OCI-M1 (cell line): ENCODE measurements around the gene RIN3.

Experiments used
- DNase-seq: peaks from one replicate; lab custom pipeline; 2025; lab: John Stamatoyannopoulos, UW

Gene RIN3

DNA sequence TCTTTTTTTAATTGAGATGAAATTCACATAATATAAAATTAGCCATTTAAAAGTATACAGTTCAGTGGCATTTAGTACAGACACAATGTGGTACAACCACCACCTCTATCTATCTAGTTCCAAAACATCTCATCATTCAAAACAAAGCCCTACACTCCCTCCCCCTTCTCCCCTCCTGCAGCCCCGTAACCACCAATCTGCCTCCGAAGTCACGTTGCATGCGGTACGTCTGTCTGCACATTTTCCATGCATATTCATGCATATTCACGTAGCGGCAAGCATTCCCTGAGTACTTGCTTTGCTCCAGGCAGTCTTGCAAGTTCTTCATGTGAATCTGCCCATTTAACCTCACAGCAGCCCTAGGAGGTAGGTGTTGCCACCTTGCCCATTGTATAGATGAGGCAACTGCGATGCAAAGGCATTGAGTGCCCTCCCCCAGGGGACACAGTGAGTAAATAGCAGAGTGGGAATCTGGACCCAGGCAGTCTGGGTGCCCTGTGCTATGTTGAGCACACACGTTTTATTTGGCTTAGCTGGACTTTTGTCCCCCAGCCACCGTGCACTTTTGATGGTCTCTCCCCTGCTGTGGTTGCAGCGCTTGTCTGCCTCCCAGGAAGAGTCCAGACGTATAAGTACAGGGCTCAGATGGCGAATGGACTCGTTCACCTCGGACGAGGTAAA is 43.4 kb downstream of the RIN3 start:
- DNase-seq: no peak

DNA sequence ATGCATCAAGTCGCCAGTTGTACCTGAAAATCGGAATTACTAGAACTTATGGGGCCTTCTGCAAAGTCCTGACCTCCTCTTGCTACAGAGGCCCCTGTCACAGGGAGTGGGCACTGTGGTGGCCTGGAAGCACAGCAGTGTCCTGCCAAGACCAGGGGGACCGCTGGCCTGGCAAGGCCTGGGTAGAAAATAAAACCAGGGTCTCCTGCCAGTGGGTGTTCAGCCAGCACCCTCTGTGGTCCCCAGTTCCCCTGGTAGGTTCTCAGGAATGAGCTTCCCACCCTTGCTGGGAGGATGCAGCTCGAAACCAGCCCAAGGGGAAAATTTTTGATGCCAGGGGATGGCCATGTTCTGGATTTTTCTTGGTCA is 43.9 kb downstream of the RIN3 start:
- no peak for DNase-seq

DNA sequence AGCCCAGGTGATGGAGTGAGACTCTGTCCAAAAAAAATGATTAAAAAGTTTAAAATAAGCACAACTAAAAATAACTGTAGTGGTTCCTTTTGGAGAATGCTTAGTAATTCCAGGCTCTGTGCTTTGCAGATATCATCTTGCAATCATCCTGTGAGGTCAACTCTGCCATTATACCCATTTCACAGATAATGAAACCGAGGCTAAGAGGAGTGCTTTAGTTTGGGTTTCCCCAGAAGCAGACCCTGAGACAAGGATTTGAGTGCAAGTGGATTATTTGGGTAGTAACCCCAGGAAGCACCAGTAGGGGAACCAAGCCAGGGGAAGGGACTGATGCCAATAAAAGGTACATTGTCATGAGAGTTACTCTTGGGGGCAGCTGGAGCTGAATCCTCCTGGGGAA is 44.7 kb downstream of the RIN3 start:
- no peak for DNase-seq

DNA sequence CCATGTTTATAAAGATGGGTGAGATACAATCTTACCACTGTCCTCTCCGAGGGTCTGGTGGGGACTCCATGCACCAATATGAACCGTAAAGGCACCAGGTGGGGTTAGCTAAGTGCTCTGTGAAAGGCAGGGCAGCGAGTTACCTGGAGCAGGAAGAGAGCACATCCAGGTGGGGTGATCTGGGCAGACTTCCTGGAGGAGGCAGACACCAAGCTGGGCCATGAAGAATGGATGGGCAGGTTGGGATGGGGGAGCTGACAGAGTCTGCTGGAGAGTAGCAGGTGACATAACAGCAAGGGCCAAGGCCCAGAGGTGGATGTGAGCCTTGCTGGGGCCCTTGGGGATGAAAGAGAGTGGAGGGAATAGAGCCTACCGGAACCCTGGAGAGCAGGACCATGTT is 45.9 kb downstream of the RIN3 start:
- no peak for DNase-seq

DNA sequence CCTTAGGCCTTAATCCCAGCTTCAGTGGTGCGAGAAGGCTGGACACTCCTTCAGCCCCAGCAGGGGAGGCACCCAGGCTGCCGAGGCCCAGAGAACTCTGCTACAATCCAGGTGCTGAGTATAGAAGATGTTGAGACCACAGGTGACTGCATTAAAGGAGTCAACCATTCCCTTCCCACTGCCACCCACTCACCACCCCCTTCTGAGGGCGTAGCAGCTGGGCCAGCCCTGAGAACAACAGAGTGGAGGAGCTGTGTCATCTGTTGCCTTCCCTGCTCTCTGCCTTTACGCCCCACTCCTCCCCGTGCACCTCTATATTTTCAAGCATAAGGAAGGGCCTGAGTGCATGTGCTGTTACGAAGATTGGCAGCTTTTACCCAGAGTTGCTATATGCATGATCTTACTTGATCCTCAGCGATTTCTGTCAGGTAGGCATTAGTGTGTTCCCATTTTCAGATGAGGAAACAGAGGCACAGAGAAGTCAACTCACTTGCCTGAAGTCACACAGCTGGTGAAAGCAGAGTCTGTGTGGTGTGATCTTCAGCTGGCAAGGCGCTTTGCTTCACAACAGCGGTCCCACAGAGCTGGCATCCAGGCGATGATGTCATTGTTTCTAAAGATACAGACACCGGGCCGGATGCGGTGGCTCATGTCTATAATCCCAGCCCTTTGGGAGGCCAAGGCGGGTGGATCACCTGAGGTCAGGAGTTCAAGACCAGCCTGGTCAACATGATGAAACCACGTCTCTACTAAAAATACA is 46.7 kb downstream of the RIN3 start:
- no peak for DNase-seq

DNA sequence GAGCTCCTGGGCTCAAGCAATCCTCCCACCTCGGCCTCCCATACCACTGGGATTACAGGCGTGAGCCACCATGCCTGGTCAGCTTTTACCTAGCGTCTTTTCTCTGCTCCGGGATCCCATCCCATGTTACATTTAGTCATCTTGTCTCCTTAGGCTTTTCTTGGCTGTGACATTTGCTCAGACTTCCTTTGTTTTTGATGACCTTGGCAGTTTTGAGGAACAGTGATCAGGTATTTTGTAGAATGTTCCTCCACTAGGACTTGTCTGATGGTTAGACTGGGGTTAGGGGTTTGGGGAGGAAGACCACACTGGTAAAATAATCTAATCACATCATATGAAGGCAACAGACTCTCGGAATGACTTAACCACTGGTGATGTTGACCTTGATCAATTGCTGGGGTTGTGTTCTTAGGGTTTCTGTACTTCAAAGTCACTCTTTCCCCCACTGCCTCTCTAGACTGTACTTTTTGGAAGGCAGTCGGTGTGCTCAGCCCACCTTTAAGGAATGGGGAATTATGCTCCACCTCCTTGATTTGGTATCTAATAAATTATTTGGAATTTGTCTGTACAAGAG is 48.4 kb downstream of the RIN3 start:
- no peak for DNase-seq

DNA sequence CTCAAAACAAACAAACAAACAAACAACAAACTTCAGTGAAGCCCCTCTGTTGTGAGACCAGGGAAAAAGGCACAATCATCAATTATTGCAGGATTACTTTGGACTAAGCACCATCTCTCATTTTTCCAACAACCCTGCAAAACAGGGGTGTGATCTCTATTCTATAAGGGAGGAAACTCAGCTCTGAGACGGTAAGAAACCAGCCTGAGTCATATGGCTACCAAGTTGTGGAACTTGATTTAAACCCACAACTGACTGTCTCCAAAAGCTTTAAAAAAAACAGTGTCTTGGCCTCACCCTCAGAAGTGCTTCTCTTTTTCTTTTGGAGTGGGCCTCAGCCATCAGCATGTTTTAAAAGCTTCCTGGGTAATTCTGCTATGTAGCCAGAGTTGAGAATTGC is 49.8 kb downstream of the RIN3 start:
- DNase-seq: peak; percentile 45

DNA sequence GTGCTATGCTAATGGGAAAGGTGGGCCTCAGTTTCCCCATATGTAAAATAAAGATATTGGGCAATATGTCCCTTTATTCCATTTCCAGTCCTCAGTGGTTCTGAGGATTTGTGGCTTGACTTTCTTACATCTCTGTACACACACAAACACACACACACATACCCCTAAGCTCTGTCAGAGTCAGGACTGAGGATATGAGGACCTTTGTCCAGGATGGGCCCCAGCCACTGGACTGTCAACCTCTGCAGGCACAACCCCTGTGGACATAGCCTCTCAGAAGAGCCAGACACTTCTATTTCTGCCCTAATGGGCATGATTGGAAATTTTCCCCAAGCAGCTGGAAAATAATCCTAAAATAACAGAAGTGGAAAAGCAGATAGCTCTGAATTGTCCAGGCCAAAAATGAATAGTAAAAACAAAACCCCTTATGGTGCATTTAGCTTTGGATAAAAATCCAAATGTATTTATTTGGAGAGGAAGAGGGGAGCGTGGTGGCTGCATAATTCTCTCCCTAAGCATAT is 50.2 kb downstream of the RIN3 start:
- DNase-seq: no peak

DNA sequence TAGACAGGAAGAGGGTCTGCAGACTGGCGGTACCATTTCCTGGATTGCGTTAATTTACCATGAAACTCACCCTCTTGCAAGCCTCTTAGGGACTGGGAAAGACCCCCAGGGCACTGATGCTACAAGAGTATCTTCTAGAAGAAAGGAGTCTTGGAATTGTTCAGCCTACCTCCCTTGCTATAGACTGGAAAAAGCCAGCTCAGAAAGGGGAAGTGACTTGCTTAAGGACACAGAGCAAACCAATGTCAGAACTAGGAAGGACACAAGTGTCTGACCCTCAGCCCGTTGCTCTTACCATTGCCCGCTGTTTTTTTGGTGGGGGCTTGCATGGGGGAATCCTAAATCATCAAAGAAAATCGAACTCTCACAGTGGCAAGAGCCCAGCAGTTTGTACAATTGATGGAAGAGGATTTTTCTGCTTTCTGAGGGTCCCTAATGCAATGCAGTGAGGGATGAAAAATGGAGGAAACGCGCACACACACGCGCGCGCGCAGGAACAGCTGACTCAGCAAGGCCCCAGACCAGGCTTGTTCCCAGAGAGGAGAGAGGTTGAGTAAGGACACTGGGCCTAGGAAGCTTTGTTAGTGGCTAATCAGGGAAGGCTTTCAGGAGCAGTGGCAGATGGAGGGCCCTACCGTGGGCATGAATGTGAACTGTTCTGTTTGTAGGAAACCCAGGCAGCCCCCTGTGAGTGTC is 50.9 kb downstream of the RIN3 start:
- peak; percentile 49 for DNase-seq

DNA sequence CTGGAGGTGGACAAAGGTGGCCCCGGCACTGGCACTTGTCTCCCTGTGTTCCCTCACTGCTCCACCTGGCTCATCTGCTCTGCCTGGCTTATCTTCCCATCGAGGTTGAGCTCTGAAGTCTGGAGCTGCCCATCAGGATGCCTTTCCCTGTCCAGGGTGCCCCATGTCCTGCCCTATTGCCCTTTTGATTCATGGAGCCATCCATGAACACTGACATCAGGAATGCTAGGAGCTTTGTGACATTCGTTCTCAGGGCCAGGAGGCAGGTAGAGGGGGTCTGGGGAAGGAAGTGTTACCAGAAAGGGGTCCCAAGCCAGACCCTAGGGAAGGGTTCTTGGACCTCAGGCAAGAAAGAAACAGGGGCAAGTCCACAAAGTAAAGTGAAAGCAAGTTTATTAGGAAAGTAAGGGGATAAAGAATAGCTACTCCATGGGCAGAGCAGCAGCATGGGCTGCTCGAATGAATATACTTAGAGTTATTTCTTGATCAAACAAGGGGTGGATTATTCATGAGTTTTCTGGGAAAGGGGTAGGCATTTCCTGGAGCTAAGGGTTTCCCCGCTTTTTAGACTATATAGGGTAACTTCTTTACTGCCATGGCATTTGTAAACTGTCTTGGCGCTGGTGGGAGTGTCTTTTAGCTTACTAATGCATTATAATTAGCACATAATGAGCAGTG is 51.6 kb downstream of the RIN3 start:
- no peak for DNase-seq

DNA sequence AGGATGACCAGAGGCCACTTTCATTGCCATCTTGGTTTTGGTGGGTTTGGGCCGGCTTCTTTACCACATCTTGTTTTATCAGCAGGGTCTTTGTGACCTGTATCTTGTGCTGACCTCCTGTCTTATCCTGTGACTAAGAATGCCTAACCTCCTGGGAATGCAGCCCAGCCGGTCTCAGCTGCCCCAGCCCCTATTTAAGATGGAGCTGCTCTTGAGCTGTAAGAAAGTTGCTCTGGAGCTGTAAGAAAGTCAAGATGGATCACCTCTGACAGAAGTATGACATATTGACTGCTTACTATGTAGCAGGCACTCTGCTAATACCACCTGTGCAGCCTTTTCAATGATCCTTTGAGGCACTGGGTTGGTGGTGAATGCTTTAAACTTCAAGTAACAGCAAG is 52.1 kb downstream of the RIN3 start:
- DNase-seq: no peak

DNA sequence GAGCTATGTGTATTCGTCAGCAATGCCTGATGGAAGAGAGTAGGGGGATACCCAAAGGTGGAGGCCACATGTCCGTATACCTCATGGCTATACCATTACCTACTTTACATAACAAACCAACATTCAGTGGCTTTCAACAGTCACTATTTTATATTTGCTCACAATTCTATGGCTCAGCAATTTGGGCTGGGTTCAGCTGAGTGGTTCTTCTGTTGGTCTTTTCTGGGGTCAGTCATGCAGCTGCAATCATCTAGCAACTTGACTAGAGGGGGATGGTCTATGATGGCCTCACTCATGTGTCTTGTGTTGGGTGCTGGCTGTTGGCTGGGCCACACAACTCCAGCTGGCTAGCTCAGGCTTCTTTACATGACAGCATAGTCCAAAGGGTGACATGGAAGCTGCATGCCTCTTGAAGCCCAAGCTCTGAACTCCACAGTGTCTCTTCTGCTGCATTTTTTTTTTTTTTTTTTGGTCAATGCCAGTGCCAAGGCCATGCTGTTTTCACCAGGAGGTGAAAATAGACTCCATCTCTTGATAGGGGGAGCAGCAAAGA is 53.7 kb downstream of the RIN3 start:
- DNase-seq: no peak

DNA sequence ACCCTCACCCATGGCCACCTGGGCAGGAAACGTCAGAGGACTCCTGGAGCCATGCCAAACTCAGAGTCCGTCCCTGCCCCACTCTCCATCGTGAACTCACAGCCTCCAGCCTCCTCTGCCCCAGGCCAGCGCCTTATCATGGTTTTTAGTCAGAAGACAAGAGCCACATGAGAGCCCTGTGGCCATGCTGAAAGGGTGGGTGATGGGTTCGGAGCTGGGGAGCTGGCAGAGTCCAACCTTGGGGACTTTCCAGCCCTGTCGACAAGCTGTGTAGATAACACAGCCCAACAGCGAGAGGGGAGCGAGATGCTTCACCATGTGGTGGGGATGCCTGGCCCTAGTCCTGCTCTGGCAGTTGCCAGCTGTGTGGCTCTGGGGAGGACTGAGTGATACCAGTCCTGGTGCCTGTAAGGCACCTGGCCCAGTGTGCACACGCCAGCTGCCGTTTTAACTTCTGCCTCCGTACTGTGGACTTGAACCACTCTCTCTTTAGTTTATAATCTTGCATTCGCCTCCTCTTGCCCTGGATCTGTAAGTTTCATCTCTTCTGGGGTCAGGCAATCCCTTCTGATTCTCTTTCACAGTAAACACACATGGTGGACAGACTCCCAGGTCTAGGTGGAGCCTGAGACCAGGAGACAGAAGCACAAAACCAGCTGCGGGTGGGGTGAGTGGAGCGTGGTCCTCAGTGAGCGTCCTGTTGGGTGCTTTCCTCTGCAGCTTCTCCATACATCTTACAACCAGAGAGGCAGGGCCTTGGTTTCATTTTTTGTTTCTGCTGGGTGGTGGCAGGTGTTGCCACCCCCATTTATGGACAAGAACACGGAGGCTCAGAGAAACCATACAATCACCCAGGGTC is 55.3 kb downstream of the RIN3 start:
- DNase-seq: no peak

DNA sequence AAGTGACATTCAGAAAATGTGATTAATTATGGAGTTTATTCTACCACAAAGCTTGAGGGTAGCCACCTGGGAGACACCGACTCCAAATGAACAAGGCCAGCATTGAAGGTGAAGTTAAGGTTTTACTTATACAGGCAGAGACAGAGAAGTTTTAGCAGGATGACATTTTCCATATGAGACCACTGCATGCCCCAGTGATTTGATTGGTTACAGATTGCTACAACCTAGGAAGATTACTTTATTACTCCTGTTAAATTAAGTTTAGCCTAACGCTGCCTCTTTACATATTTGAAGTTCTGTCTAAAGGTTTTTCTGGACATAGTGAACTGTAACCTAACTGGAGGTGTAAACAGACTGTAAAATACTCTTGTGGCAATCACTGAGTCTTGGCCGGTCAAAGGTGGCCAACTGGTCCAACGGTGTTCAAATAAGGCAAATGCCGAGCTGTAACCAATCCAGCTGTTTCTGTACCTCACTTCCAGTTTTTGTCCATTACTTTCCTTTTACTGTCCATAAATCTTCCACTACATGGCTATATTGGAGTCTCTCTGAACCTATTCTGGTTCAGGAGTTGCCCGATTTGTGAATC is 57.2 kb downstream of the RIN3 start:
- DNase-seq: no peak

DNA sequence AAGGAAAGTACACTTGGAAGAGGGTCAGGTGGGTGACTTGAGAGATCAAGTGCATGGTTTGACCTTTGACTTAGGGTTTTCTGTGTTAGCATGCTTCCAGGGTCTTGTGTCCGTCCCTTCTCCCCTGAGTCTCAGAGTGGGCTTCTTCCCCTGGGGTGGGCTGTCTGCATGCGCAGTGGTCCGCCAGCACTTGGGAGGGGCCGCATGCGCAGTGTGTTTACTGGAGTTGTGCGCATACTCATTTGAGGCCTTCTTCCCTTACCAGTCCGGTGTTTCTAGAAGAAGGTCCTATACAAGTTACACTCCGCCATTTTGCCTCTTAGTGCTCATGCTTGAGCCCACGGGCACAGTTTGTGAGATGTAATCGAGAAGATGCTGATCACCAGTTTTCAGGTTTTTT is 58.5 kb downstream of the RIN3 start:
- no peak for DNase-seq

DNA sequence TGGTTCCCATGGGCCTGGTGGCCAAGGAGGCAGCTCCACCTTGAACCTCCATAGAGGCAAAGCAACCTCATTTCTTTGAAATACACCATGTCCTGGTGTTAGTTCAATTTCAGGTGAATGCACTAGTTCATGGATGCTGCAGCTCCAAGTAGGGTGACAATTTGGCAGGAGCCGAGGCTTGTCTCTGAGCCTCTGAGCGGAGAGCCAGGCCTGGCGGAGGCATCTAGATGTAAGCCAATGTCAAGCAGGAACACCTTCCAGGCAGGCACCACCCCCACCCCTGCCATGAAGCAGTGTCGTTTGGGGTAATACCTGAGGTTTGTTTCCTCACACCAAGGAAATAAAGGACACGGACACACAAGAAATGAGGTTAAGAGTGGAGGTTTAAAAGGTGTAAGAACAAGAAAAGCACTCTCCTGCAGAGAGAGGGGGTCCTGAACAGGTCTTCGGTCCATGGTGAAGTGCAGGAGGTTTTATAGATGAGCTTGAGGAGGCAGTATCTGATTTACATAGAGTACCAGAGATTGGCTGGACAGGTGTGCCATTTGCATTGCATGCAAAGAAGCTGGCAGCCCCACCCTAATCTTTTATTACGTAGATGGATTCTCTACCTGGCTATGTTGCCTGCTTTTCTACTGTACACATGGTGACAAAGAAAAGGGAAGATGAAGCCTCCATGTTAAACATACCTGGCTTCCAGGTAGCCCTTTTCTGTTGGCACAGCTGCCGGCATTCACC is 60.3 kb downstream of the RIN3 start:
- DNase-seq: no peak

DNA sequence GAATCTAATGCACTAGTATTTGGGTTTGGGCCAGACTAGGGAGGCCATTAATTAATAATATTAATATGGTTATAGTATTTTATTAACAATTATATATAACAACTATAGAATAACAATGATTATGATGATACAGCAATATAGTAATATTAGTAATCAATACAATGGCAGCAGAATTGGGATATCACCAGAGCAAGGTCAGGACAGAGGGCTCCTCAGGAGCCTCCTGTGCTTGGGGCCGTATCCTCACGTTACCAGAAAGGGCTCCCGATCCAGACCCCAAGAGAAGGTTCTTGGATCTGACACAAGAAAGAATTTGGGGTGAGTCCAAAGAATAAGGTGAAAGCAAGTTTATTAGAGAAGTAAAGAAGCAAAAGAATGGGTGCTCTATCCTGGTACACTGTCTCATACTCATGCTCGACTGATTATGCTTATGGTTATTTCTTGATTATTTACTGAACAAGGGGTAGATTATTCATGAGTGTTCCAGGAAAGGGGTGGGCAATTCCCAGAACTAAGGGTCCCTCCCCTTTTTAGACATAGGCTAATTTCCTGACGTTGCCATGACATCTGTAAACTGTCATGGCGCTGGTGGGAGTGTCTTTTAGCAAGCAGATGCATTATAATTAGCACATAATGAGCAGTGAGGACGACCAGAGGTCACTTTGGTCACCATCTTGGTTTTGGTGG is 61.6 kb downstream of the RIN3 start:
- peak; percentile 58 for DNase-seq

DNA sequence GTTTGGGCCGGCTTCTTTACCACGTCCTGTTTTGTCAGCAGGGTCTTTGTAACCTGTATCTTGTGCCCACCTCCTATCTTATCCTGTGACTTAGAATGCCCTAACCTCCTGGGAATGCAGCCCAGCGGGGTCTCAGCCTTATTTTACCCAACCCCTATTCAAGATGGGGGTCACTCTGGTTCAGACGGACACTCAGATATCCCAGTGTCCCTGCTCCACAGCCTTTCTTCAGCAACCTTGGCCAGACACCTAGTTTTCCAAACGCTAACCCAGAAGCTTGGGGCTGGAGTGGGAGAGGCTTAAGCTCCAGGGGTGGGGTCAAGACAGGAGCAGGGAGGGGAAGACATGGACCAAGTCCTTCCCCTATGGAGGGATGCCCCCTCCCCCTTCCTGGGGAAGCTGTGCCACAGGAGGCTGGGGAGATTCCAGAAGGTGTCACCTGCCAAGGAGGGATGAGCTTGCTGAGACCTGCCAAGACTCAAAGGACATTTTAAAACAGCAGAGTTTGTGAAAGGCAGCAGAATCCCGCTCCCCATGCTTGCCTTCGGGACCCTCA is 62.2 kb downstream of the RIN3 start:
- no peak for DNase-seq

DNA sequence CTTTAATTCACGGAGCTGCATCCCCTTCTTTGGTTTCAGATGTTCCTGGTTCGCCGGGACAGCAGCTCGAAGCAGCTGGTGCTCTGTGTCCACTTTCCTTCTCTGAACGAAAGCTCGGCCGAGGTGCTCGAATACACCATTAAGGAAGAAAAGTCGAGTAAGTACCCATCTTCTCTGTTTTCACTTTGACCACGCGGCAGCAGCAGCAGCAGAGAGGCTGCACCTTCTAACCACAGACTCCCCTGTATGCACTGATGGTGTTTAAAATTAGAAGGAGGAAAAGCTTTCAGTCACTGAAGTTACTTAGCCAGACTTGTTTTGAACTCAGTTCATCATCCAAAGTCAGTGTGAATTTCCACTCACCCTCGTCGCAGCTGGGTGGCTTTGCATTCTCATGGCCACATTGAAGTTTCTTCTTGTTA is 63.8 kb downstream of the RIN3 start:
- DNase-seq: no peak
